HG03457 (cell line): ENCODE data around the gene TMEM179.
"Not testable (repeated sequence)": the region's sequence is repeated elsewhere in the genome, so short reads cannot be mapped to it uniquely, and the experiment has no call there.

Experiments
- ATAC-seq: cut with Tn5 transposase; IDR thresholded peaks from one replicate; pipeline ENCODE4 v1.9.1; 2021; ENCODE audit warnings: moderate number of reproducible peaks; ENCODE audit not compliant: unreplicated experiment

TMEM179 gene

DNA sequence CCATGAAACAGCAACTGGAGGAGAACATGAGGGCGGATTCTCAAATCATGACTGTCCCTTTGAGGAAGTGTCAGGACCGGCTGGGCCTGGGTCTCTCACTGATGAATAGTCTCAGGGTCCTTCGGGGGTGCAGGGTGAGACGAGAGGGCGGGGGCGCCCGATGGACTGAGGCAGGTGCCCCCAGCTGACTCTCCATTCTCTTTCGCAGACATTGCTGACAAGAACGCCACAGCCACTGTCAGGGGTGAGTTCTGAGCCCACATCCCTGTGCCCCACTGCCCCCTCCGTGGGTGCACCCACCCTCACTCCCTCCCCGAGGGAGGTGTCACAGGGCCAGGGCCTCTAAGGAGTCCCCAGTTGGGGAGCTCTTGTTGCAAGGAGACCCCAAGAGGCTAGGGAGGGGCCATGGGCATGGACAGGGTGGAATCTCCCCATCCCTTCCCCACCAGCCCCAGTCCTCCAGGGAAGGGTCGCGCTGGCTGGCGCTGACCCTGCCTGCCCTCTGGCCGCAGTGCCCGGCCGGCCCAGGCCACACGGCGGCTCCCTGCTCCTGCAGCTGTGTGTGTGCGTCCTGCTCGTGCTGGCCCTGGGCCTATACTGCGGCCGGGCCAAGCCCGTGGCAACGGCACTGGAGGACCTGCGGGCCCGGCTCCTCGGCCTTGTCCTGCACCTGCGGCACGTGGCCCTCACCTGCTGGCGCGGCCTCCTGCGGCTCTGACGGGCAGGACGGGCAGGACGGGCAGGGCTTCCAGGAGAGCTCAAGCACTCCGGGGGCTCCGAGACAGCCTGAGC lies 16.3 kb downstream of the TMEM179 start:
- no peak for ATAC-seq

DNA sequence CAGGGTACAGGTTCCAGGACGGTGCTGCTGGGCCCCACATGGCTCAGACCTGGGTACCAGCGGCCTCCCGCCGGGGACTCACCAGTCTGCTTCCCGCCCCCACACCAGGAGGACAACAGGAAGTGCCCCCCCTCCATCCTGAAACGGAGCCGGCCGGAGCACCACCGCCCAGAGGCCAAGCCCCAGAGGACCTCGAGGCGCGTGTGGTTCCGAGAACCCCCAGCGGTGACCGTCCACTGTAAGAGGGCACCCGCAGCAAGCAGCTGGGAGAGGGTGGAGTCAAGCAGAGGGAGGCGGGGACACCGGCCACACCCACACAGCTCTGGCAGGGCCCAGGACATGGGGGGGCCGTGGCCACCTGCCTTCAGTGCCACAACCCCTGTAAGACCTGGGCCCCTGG lies 16.9 kb downstream of the TMEM179 start:
- no peak for ATAC-seq

DNA sequence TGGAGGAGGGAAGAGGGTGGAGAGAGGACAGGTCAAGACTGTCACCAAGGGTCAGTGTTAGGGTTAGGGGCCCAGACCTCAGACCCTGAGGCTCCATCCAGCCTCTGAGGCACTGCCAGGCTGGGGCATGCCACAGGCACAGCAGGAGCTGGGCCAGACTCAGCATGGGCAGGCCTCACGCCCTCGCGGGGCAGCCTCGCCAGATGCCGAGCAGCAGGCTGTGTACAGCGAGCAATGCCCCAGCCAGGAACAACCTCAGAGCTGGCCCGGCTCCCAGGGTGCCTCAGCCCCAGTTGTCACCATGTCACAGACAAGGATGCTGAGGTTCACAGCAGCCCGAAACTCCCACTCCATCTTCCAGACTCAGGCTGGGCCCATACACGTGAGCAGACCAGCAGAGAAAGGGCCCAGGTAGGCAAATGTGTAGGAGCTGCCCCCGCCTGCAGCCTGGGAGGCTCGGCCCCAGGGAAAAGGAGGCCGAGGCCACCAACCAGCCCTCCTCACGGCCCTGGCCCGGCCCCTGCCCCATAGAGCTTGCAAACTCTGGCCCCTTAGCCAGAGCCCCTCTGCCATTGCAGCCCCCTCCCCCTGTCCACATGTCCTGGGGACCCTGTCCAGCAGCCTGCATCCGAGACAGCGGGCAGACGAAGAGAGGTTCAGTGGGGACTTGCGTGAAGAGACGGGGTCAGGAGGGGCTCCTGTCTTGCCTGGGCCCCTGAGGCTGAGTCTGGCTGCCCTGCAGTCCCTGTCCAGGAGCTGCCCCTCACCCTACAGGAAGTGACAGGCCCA lies 17.5 kb downstream of the TMEM179 start:
- no peak for ATAC-seq

DNA sequence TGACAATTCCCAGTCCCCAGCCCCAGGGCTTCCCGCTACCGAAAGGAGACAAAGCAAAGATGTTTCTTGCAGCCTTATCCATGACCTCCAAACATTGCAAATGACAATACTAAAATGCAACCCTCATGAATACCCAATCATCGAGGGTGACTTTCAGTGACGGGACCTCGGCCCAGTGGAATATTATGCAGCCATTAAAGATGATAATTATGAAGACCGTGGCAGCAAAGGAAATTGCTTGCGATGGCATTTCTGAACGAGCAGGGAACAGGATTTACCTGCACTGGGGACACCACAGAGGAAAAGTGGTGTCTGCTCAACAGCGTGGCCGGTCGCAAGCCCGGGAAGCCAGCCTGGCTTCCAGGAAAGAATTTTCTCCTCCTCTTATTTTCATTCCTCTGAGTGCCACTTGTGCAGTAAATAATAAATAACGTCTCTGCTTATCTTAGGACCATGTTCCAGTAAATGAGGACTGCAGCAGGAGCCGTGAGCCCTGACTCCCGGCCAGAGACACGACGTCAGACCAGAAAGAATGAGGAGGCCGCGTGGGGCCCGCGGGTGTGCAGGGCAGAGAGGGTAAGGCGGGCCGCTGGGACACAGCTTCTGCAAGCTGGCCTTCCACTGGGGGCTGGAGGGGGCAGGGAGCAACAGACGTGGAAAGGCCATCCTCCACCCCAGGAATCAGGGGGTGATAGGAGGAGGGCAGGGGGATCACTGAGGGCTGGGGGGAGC lies 18.4 kb downstream of the TMEM179 start:
- ATAC-seq = no peak

DNA sequence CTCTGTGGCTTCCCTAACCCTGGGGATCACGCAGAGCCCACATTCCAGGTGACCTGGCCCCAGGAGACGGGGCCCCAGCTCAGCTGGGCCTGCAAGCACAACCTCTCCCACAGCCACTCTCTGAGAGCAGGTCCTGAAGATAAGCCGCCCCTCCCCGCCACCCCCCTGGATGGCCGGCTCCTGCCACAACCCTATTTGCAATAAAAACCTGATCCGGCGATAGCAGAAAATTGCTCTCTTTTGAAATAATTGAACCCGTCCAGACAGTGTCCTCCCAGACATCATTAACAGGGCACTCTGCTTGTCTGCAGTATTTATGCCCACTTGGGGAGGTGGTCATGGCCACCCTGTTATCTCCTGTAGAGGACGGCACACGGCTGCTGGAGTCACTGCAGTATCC lies 20.0 kb downstream of the TMEM179 start:
- ATAC-seq = no peak

DNA sequence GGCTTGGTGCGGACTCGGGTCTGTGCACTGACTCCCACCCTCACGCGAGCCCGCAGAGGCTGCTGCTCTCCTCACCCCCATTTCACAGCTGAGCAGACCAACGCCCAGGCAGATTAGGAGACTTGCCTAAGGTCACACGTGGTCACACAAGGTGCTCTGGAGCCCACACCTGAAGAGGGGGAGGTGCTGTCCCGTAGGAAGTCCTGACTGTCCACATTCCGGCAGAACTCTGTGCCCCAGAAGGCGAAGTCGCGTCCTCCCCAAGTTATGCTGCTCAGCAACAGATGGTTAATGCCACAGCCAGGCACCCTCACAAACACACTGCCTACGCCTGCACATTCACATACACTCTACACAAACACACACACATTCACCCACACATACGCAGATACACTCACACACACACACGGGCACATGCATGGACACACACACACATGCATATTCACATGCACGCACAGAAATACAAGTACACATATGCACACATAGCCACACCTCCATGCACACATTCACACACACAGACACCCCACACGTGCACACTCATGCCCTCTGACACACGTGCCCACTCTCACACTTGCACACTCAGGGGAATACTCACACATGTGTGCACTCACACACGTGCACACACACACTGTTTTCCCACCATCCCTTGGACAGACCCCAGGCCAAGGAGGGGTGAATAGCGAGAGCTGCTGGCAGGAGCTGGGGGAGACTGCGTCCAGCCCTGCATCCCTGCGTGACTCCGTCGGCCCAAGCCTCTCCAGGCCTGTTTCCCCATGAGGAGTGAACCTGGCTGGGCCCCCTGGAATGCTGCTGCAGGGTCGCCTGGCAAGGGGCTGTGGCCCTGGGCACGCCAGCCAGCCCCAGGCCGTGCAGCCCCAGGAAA lies 20.9 kb downstream of the TMEM179 start:
- ATAC-seq = no peak

DNA sequence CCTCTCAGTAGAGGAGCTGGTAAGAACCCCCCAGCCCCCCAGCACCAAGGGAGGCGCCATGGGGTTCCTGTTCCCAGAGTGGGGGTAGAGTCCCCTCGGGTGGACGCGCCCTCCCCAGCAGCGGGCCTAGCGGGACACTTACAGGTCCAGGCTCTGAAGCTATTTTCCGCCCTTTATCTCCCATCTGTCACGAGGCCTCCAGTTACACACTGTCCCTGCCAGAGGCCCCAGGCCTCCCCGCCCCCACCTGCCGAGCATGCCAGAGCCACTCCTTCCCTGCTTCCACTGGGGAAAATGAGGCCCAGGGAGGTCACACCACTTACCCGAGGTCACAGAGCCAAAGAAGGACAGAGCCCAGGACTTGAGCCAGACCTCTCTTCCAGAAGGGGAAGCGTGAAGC lies 21.9 kb downstream of the TMEM179 start:
- ATAC-seq = no peak

DNA sequence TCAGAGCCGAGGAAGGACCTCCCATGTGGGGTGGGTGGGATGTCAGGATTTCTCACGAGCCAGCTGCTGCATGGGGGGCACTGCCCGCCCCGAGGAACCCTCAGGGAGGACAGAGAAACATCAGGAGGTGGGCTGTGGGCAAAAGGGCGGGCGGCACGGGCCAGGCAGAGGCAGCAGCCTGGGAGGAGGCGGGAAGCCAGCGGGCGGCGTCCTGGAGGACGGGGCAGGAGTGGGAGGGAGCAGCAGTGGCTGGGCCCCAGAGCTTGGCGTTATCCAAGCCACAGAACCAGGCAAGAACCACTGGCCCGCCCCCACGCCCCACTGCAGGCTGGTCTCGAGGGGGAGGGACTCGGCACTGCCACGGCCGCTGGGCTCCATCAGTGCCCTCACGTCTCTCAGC lies 22.6 kb downstream of the TMEM179 start:
- ATAC-seq = no peak

DNA sequence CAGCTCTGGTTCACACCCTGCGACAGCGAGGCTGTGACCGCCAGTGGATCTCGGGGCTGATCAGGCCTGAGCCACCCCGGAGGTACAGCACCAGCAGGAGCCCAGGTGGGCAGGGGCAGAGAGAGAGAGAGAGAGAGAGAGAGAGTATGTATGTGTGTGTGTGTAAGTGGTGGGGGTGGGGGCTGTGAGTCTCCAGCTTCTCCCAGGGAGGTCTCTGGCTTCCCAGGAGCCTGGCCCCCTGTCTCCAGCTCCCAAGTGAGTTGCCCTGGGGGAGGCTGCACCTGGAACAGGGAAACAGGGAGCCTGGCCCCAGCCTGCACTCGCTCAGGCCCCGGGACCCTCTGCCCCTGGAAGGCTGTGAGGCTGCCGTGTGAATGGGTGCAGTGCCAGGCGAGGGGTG lies 23.1 kb downstream of the TMEM179 start:
- ATAC-seq = no peak

DNA sequence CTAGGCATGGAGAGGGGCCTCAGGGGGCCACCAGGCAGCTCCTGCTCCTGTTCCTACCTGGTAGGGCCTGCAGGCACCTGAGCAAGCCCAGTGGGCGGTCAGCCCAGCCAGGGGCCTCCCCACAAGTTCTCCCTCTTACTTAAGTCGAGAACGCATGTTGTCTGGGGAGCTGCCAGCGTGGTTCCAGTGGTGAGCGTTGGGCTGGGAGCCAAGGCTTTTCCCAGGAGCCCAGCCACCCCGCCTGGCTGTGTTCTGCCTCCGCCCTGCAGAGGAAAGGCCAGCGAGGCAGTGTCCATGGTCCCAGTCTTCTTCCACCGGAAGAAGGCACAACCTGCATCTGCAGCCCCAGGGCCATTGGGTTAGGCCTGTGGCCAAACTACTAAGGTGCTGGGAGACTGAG lies 23.6 kb downstream of the TMEM179 start:
- no peak for ATAC-seq

DNA sequence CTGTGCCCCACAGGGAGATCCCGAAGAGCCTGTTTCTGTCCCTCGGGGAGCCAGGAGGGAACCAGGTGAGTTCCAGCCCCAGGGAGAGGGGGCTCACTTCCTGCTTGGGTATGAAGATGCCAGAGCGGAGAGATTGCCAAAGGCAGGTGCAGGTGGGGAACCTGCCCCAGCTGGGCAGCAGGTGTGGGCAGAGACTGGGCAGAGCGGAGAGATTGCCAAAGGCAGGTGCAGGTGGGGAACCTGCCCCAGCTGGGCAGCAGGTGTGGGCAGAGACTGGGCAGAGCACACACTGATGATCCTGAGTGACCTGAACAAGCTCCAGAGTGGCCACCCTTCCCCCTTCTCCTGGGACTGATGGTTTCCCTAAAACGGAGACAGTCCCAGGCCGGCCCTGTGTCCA lies 24.6 kb downstream of the TMEM179 start:
- ATAC-seq = not testable (repeated sequence)

DNA sequence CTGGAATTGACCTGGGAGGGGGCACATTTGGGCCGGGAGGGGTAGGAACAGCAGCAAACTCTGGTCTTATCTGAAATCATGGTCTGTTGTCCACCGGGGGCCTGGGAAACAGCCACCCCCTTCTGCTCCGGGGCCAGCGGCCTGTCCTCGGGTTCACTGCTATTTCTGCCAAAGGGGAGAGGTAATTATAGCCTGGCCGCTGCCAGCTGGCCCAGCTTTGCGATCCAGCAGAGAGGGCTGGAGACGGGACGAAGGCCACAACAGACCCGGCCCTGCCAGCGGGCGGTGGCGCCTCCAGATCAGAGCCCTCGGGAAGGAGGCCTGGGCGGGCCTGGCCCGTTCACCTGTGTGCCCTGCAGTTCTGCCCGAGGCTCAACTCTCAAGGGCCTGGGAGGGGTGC lies 25.1 kb downstream of the TMEM179 start, which contains the start of gene C14orf180:
TSS of gene C14orf180 (plus strand) at position 258 of the 400 bp plus-strand sequence. CDS start 6,667 bp downstream, outside the sequence.
- no peak for ATAC-seq

DNA sequence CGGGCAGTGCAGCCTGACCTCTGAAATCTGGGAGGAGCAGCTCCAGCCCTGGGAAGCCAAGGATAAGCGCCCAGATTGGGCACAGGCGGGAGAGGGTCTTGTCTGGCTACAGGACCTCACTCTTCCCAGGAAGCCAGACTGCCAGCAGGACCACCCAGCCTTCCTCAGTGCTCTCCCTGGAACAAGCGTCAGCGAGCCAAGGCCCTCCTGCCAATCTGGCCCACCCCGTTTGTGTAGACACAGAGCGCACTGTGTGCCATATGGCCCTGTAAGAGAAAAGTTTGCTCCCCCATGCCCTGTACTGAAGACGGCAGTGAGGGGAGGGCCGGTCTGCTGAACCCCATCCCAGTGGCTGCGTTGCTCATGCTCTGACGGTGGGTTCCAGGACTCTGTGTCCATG lies 26.3 kb downstream of the TMEM179 start:
- ATAC-seq = no peak

DNA sequence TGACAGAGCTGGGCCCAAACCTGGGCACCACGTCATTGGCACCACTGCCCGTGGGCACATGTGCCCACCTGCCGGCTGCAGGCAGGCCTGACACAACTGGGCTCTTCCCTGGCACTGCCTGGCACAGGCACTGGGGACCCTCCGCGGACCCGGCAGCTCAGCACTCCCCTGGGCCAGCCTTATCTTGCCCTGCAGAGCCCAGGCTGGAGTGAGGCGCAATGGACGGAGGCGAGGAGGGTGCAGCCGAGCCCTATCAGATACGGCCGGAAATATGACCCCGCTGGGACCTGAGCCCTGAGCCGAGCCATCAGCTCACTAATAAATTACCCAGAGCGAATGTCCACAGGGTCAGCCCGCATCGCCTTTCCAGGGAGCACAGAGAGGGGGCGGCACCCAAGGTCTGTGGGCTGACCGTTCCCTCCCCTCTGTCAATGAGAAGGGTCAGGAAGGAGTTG lies 26.7 kb downstream of the TMEM179 start:
- no peak for ATAC-seq

DNA sequence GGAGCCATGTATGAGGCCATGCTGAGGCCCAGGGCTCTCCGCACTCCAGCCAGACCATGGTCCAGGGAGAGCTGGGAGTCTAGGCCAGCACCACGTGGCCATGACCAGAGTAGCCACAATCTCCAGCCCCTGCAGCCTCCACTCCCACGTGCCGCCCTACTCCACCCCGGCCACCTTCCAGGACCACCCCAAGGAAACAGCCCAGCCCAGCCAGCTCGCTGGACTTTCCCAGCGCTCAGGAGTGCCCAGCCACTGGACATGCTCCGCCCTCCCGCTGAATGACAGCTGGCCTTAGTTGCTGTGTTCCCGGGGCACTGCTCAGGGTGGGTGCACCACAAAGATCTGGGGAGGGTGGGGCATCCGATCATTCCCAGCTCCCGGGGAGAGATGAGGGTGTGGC lies 27.1 kb downstream of the TMEM179 start:
- ATAC-seq = no peak

DNA sequence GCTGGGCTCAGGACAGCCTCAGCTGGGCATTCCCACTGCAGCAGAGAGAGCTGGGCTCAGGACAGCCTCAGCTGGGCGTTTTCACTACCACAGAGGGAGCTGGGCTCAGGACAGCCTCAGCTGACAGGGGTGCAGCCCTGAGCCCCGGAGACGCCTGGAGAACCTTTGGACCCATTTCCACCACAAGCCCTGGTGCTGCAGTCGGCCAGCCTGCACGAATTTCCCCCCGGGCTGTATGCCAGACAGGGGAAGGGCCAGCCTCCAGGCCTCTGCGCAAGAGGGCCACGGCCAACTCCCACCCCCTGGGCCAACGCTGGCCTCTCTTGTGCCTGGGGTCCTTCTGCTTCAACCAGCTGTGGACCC lies 27.6 kb downstream of the TMEM179 start:
- no peak for ATAC-seq

DNA sequence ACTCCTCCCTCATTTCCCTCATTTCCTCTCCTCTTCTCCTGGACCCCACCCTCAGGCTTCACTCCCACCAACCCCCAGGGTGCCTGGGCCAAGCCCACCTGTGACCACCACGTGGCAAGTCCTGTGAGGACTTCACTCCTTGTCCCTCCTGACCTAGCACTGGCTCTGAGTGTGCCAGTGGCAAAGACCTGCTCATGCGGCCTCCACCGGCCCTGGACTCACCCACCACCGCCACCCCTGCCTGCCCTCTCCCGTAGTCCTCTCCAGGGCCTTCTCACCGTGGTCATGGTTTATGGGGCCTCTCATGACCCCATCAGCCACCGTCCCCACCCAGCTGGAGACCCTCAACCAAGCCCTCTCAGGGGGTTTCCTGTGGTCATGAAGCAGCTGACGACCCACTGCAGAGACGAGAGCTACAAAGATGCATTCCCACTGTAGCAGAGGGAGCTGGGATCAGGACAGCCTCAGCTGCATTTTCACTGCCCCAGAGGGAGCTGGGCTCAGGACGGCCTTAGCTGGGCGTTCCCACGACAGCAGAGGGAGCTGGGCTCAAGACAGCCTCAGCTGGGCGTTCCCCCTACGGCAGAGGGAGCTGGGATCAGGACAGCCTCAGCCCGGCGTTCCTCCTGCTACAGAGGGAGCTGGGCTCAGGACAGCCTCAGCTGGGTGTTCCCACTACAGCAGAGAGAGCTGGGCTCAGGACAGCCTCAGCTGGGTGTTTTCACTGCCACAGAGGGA lies 28.2 kb downstream of the TMEM179 start:
- no peak for ATAC-seq

DNA sequence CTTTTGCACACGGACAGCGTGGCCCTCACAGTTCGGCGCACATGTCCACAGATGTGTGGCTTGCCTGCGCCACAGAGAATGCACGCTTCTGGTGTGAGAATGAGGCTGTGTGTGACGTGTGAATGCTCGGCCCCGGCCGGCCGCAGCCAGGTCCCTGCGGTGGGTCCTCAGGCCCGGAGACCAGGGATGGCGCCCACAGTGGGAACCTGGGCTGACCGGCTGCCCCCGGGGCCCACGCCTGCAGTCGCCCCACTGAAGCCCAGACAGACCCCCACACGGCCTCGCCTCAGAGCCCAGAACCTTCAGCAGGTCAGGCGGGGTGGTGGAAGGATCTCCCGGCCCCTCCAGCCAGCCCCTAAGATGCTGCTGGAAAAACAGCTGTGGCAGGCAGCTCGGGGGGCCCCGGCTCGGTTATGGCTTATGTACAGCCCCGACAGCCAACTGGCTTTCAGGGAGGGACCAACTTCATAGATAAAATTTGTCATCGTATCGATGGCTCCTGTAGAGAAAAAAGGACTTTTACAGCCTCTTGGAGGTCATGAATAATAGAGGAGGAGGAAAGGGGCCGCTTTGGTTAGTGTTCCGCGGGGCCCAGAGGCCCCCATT lies 29.5 kb downstream of the TMEM179 start:
- no peak for ATAC-seq

DNA sequence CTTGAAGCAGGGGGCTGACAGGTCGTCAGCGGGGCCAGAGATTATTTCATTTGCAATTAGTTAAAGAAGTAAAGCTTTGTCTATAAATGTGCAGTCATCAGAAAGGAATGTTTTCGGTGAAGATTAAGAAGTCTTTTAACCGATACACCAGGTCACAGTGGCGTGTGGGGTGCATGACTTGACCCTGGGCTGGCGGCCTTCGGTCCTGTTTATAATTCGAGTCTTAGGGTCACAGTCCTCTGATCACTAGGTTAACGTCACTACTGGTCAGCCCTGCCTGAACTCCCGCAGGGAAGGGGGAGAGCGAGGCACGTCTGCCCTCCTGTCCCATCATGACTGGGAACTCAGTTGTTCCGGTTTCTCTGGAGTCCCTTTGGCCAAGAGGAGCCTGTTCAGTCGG lies 30.0 kb downstream of the TMEM179 start:
- no peak for ATAC-seq
